Osteoblast (primary cell): ENCODE data around the gene MEAF6. TPM values are rescaled to one million over a fixed set of nuclear protein-coding genes. Genes with fewer than 3 reads are reported as not detected.
"Not testable (repeated sequence)": the region's sequence is repeated elsewhere in the genome, so short reads cannot be mapped to it uniquely, and the experiment has no call there.

Source experiments
- DNase-seq: peaks from one replicate; pipeline ENCODE4 v3.0.0; 2011; ENCODE audit warnings: low spot score, mixed read lengths; ENCODE audit not compliant: insufficient read length; ENCODE audit errors: missing footprints
- H2AFZ ChIP-seq: 2 replicates; pipeline ENCODE4 v1.6.0; 2011; ENCODE audit warnings: mild to moderate bottlenecking, low read length
- H3K27ac ChIP-seq: 2 replicates; pipeline ENCODE4 v1.5.1; 2011; ENCODE audit warnings: mild to moderate bottlenecking, low read depth, low read length, moderate library complexity
- H3K27me3 ChIP-seq: 2 replicates; pipeline ENCODE4 v1.6.0; 2012; ENCODE audit warnings: mild to moderate bottlenecking, control low read depth, inconsistent platforms, low read length, moderate library complexity; ENCODE audit not compliant: insufficient read depth
- H3K36me3 ChIP-seq: 2 replicates; pipeline ENCODE4 v1.5.1; 2011; ENCODE audit warnings: mild to moderate bottlenecking, low read length, control low read depth, moderate library complexity; ENCODE audit not compliant: insufficient read depth
- H3K4me1 ChIP-seq: 2 replicates; pipeline ENCODE4 v1.5.1; 2011; ENCODE audit warnings: mild to moderate bottlenecking, low read length, control low read depth, moderate library complexity; ENCODE audit not compliant: insufficient read depth
- H3K4me2 ChIP-seq: 2 replicates; pipeline ENCODE4 v1.6.0; 2011; ENCODE audit warnings: mild to moderate bottlenecking, low read length; ENCODE audit not compliant: insufficient read depth
- H3K4me3 ChIP-seq: fragments of 200-600 bp; sonication (generic); 3 replicates; pipeline ENCODE4 v1.5.1; 2012; ENCODE audit warnings: mild to moderate bottlenecking, low read length, inconsistent platforms; ENCODE audit not compliant: insufficient read depth
- H3K79me2 ChIP-seq: 2 replicates; pipeline ENCODE4 v1.6.0; 2012; ENCODE audit warnings: mild to moderate bottlenecking, low read length, control low read depth, inconsistent platforms; ENCODE audit not compliant: insufficient read depth
- H3K9me3 ChIP-seq: 2 replicates; pipeline ENCODE4 v1.5.1; 2011; ENCODE audit warnings: low read depth, low read length, control low read depth
- H4K20me1 ChIP-seq: 2 replicates; pipeline ENCODE4 v1.6.0; 2012; ENCODE audit warnings: mild to moderate bottlenecking, low read length, control low read depth; ENCODE audit not compliant: insufficient read depth
- CTCF ChIP-seq: IDR thresholded peaks from 2 replicates; pipeline ENCODE4 v1.5.1; 2011; ENCODE audit warnings: mild to moderate bottlenecking, low read depth, low read length, moderate library complexity; ENCODE audit errors: extremely low read depth
- total RNA-seq: library from RNA; depleted of rRNA; stranded (reverse); fragments of >200 nt; gene quantifications from 2 replicates; pipeline ENCODE4 v1.2.3, GENCODE V29; 2012

Gene MEAF6
- total RNA-seq, 1 donor = 64.1 TPM

- no peak for DNase-seq
- Histone ChIP-seq H3K9me3 (no peaks in the 10 kb centered on the region), H3K27ac (no peak overlapping the region), H3K36me3 (no peaks in the 10 kb centered on the region), H3K27me3 (no peaks in the 10 kb centered on the region), H3K79me2 (no peaks in the 10 kb centered on the region), H3K4me3 (no peak overlapping the region), H3K4me1 (peaks cover 6% of the 10 kb centered on the region), H2AFZ (no peak overlapping the region), H3K4me2 (no peak overlapping the region), H4K20me1 (no peaks in the 10 kb centered on the region)
- TF ChIP-seq CTCF = no peak
Observed at GRCh38 chr1:37519613-37520012, 5.0 kb upstream of the MEAF6 start.

DNA sequence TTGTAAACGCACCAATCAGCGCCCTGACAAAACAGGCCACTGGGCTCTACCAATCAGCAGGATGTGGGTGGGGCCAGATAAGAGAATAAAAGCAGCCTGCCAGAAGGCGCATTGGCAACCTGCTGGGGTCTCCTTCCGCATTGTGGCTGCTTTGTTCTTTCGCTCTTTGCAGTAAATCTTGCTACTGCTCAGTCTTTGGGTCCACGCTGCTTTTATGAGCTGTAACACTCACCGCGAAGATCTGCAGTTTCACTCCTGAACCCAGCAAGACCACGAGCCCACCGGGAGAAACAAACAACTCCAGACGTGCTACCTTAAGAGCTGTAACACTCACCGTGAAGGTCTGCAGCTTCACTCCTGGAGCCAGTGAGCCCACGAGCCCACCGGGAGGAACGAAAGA is 4.4 kb upstream of the MEAF6 start:
- not testable (repeated sequence) for H3K9me3 ChIP-seq, H4K20me1 ChIP-seq, H3K79me2 ChIP-seq, H3K27ac ChIP-seq, DNase-seq, H3K4me3 ChIP-seq, H3K4me2 ChIP-seq, H3K36me3 ChIP-seq, H2AFZ ChIP-seq, H3K4me1 ChIP-seq, H3K27me3 ChIP-seq

DNA sequence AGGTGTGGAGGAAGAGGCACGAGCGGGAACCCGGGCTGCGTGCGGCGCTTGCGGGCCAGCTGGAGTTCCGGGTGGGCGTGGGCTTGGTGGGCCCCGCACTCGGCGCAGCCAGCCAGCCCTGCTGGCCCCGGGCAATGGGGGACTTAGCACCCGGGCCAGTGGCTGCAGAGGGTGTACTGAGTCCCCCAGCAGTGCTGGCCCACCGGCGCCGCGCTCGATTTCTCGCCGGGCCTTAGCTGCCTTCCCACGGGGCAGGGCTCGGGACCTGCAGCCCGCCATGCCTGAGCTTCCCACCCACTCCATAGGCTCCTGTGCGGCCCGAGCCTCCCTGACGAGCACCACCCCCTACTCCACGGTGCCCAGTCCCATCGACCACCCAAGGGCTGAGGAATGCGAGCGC is 3.7 kb upstream of the MEAF6 start:
- Histone ChIP-seq H3K79me2 (peaks cover 13% of the 10 kb centered on the region), H3K4me1 (peaks cover 13% of the 10 kb centered on the region)
- not testable (repeated sequence) for H3K27ac ChIP-seq, H3K4me3 ChIP-seq, H3K9me3 ChIP-seq, H4K20me1 ChIP-seq, DNase-seq, H3K27me3 ChIP-seq, H3K4me2 ChIP-seq, H2AFZ ChIP-seq, H3K36me3 ChIP-seq

DNA sequence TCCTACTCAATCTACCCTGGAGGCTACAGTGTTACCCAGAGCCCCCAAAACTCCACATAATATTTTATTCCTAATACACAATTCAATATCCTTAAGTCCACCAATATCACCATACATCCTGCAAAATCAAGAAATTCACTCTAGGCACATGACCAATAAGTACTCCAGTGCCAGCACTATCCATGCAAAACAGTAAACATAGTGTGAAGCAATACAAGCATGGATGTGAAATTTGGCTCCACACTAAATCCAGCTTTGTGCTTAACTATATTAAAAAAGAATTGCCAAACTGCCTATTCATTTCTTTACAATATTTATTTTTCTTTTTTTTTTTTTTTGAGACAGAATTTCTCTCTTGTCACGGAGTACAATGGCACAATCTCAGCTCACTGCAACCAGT is 3.0 kb upstream of the MEAF6 start:
- Histone ChIP-seq H3K4me3 (no peak overlapping the region), H2AFZ (no peak overlapping the region), H3K36me3 (peaks cover 6% of the 10 kb centered on the region), H3K9me3 (no peaks in the 10 kb centered on the region), H3K27ac (no peak overlapping the region), H3K79me2 (peaks cover 20% of the 10 kb centered on the region), H3K27me3 (no peaks in the 10 kb centered on the region), H3K4me1 (peaks cover 14% of the 10 kb centered on the region), H4K20me1 (peaks cover 10% of the 10 kb centered on the region), H3K4me2 (no peak overlapping the region)
- DNase-seq = no peak
- no peak for TF ChIP-seq CTCF

GRCh38 chr1:37515185-37516034 is 844 bp upstream of the MEAF6 start:
- Histone ChIP-seq H2AFZ (peak overlapping the region; percentile 100), H3K4me2 (peak overlapping the region; percentile 95), H3K9me3 (no peaks in the 10 kb centered on the region), H3K4me3 (peak overlapping the region; percentile 91), H3K36me3 (peaks cover 19% of the 10 kb centered on the region), H3K4me1 (peaks cover 14% of the 10 kb centered on the region), H3K27me3 (no peaks in the 10 kb centered on the region), H4K20me1 (peaks cover 12% of the 10 kb centered on the region), H3K27ac (peak overlapping the region; percentile 91), H3K79me2 (peaks cover 32% of the 10 kb centered on the region)
- TF ChIP-seq CTCF = no peak
- peak; percentile 82 for DNase-seq
